Activated CD4-positive, alpha-beta T cell treated with anti-CD3 and anti-CD28 coated beads, Interleukin-2, amount 50 U/mL, for 4 hours (primary cell): ENCODE measurements around the gene TRPM3.

Experiments
- DNase-seq, 2 experiments: peaks; one replicate each; pipeline ENCODE4 v3.0.0-alpha.2; 2020

The TRPM3 gene

DNA sequence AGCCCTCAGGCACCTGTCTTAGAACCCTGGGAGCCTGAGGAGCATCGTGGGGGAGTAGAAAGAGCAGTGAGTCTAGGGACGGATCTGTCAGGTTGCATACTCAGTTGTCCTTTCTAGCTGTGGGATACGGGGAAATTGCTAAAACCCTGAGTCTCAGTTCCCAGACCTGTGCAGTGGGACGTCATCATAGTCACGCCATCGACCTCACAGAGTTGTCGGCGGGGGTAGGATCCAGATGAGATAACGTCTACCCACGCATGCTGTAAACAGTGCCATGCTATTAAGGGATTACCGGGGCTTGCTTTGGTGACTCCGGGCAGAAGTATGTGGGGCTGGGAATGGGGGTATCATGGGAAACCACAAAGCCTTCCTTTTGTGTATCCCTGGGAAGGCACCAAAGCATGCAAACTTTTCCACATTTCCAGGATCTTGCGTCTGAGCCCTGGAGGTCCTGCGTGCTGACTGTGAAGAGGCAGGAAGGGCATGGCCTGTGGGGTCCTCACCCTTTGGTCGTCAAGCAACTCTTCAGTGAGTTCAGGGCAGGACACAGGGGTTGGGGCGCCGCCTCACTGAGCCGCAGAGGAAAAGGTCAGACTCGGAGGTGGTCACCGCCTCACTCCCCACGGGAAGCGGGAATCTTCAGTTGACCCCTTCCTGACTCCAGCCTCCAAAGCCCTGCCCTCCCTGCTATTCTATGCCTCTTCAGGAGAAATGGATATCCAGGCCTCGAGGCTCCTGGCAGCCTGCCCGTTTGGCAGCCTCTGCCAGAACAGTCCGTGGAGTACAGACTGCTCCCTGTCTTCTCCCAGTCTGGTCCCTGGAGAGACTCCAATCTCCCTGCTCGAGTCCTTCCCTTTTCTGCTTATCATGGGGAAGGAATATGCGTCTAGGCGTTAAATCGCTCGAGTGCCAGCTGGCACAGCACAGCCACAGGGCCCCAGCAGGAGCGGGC lies 520.1 kb downstream of the TRPM3 start:
- DNase-seq, result no peak

DNA sequence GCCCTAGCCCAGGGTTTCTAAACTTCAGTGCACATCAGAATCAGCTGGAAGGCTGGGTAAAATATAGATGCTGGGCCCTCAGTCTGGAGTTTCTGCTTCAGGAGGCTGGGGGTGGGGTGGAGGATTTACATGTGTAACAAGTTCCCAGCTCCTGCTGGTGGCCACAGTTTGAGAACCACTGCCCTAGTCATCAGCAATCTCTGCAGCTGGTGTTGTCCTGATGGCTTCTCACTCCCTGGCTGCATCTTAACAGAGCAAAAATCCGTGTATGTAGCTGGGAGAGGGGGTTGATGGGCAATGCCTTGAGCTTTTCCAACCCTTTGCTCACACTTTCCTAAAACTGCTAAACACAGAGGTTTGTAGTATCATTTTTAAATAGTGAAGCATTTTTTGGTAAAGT lies 520.9 kb downstream of the TRPM3 start:
- DNase-seq, result no peak

DNA sequence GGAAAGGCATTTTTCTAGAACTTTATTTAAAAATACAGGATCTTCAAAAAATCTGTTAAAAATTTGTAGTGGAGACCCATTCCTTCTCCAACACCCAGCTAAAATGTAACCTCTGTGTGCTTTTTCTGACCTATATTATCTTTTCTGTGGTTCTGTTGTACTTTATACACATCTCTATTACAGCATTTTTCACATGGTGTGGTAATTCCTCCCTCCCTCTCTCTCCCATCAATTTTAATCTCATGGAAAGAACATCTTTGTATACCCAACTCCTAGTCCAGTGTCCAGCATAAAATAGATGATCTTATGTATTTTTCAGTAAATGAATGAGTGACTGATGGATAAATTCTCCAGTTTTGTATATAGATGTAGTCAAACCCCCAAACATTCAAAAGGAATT lies 523.5 kb downstream of the TRPM3 start:
- DNase-seq, result no peak

DNA sequence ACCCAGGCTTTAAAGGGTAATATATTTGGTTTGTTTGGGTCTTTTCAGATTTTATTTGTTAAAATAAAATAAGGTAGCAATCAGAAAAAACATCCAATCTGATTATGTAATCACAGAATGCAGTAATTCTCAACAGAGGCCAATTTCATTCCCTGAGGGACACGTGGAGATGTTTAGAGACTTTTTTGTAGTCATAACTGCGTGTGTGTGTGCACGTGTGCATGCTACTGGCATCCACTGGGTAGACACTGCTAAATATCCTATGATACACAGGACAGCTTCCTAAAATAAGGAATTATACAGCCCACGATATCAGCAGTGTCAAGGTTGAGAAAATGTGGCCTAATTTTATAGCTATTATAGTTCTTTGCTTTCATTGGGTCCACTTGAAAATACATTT lies 526.2 kb downstream of the TRPM3 start:
- DNase-seq, result no peak

DNA sequence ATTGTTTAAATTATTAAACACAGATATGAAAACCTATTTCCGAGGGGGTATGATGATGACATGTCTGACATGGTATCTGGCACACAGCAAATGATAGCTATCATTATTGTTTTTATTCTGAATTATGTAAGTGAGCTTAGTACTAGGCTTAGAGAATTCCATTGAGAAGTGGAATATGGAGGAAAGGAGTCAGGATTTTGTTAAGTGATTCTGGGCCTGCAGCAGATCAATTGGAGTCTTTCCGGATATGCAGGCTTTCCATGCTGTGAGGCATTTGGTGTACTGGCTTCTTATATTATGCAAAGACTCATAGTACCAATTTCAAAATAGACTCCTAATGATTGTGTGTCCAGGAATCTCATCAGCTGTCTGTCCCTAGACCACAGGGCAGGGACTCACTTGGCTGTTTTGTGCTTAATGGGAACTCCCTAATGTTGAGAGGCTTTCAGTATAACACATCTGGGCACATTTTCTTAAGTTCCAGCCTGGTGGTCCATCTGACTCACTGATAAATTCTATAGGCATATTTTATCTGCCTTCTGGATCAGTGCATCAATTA lies 527.0 kb downstream of the TRPM3 start:
- no peak for DNase-seq

DNA sequence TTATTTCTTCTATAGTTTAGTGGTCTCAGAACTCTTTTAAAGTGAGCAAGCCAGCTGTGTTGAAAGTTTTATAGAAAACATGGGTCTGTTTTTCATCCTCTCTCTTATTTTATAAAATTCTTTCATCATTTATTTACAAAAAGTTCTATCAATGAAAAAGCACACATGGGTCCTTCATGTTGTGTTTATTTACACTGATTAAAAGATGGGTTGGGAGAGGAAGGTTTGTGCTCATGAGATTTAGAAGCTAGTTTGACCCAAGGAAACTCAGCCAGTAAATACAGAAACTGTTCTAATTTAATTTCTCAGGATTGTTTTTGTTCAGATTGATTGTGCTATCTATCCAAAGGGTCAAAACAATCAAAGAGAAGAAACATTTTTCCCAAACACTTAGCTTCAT lies 528.2 kb downstream of the TRPM3 start:
- no peak for DNase-seq

DNA sequence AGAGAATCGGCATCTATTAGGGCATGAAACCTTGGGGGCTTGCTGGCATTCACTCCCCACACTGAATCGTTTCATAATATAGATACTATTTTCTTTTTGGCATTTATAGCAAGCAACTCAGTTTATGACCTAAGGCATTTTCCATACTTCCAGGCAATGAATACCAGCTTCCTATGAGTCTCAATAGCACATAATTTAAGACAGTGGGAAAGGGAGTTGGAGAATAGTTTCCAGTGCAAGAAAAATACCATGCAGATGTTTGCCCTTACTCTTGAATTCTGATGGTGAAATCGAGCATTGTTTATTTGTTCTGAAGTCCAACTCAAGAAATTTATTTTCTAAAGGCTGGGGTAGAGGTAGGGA lies 531.1 kb downstream of the TRPM3 start:
- DNase-seq, result no peak

DNA sequence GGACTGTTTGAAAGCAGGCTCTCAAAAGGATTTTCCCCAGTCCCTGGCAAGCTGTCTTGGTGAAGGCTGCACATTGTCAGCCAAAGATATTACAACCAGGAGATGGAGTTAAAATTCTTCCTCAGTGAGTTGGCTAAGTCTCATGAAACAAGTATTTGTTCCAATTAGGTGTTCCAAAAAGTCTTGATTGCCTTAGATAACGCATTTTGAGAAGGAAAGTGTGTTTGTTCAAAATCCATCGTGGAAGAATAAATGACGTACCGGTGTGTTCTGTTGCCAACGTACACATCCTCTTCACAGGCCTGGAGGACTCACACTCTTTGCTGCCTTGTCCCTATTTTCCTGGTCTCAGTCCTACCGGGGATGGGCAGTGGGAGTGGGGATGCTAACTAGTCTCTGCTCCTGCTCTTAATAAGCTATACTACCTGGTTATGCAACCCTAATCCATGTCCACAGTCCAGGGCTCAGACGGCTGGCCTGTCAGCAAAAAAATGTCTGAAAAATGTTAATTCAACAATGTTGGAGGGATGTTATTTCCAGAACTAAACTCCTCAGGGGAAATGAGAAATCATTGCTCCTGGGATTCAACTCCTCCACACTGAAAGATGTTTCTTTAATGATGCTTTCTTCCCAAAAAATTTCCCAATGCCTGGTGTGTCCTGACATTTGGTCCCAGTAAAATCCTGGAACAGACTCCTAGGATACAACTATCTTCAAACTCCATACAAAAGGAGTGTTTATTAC lies 531.7 kb downstream of the TRPM3 start:
- no peak for DNase-seq

DNA sequence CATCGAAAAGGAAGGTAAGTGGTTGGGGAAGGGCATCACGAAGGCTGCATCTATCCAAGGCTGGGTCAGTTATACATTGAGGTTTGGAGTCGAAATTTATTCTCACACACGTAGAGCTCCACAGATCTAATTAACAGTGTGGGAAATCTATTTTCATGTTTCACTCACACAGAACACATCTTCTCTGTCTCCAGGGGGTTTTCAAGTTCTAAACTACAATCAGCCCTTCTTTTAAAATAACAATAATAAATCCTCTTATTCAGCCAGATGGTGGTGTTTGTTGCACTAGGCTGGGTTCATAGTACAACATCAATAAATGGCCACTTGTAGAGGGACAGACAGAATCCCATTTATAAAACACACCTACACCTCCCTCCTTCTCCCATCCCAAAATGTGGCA lies 532.4 kb downstream of the TRPM3 start:
- DNase-seq, result no peak

DNA sequence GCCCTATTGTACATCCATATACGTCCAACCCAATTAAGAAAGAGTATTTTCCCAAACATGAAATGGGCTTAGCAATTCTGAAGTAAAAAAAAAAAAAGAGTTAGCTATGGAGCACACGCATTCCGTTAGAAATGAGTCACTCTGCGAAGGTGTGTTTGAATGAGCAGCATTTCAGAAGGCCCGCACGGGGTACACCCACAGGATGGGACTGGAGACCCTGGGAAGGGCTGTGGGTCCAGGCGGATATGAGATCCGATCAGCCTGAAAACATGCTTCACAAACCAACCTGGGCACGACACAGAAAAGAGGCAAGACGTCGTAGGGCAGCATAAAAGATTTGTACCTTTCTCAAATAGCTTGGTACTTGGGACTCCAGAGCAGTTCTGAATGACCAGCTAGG lies 533.0 kb downstream of the TRPM3 start:
- DNase-seq, result no peak

DNA sequence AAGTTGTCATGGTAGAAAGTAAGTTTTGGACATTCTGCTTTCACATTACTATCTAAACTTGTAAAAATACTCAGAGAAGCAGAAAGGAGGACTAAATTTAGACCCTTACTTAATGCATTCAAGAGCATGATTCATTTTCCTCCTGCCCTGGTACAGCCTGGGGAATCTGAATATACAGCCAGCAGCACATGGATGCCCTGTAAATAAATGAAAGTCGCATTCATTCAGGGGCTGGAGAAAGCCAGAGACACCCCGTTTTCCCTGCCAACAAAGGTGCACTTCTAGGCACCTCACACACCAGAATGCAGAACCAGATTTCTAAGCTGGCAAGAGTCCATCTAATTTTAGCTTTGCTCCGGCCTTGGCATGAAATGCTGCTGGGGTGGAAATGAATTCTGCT lies 534.2 kb downstream of the TRPM3 start:
- no peak for DNase-seq

DNA sequence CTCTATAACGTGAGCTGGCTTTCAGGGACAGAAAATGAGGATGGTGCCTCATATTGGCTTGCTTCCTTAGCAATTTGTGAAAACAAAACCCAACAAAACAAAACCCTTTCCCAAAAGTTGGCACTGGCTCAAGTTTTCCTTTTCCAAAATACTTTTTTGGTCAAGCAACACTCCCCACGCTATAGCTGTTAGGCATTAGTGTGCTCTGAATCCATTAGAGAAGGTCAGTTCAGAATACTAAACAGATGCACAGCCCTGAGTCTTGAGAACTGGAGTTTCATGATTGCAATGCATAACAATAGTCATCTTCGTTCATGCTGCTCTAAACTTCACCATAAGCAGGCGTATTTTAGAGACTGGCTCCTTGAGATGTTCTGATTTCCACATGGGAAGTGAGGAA lies 534.9 kb downstream of the TRPM3 start:
- DNase-seq, result no peak

DNA sequence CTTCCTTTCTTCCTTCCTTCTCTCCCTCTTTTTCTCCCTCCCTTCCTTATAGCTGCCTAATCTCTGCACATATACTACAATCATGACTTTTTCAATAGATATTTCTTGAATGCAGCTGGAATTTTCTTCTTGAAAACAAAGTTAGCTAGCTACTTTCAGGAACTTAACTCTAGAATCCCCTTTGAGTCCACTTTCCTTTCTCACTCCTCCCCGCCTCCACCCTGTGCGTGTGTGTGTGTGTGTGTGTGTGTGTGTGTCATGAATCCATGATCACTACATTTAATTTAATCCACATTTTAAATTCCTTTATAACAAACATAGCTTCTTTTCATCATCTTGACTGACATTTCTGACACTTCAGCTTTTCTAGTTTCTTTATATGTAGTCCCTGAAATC lies 539.5 kb downstream of the TRPM3 start:
- no peak for DNase-seq

DNA sequence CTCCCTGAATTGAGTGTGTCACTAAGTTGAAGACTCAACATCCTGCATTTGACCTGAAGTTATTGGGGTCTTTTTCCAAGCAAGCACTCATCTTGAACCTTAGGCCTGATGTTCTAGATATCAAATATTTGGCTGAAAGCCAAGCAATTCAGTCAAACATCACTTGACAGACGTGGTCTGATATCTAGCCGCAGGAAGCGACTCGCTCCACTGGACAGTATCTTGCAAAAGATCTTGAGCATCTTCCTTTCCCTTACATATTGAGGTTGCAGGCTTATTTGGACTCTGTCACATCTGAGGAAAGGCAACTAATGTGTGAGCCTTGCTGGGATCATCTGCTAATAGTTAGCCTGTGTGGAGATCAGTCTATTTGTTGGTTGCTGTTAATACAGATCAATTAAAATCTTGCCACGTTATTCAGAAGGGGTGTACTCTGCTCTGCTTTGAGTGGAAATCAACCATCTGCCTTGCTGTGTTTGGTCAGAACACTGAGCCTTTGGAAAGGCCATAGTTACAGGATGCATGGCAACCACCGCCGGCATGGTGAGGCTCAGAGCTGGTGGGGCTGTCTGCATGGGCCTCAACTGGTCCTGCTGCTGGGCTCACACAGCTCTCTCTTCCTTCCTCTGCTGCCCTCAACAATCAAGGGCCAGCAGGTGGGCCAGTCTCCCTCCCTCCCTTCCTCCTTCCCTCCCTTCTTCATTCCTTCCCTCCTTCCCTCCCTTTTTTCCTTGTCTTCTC lies 540.0 kb downstream of the TRPM3 start:
- DNase-seq, result no peak

DNA sequence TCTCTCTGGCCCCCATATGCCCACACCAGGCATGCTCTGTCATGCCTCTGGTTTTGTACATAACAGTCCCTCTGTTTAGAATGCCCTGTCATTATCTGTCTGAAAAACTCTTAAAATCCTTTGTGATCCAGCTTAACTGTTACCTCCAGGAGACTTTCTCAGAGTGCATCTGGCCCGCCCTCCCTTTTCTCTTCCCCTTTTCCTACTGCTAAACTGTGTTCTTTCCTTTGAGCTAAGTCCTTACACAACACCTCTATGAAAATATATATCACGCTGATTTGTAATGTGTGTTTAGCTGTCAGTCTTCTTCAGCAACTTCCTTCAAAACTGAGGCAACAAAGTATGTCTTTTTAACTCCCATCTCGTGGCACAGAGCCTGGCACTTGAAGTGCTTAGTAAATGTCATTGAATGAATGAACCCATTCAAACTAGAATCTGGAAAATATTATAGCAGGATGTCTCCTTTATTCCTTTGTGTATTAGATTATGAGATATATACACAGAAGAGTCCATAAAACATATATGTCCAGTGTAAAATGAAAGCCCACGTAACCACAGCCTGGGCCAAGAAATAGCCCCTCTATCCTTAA lies 540.7 kb downstream of the TRPM3 start:
- DNase-seq, result no peak

DNA sequence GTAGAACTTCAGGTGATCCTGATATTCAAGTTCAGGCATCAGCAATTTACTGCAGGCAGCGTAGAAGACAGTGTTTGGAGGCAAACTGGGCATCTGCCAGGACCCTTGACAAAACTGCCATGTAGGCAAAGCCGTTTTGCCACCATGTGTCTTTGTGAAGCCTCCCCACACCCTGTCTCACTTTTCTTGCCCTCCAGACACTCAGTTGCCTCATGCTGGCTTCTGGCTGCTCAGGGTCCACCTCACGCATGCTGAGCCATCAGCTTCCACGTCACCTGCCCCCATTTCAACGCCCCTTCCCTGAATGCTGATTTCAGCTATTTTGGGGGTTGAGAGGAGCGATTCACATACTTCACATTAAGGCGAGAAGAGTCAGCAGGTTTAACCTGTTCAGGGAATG lies 541.7 kb downstream of the TRPM3 start:
- DNase-seq, result no peak

DNA sequence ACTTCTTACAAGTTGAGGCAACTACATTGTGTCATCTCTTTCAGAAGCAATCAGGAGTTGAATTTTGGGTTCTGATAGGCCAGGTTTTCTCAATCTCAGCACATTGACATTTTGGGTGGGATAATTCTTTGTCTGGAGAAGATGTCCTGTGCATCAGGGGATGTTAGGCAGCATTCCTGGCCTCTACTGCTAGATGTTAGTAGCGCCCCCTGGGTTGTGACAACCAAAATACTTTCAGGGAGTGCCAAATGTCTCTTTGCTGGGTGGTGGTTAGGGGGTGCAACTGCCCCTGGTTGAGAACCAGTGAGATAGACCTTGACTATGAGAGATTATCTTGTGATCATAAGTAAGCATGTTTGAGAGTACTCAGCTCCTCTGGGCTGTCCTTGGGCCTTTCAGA lies 542.7 kb downstream of the TRPM3 start:
- DNase-seq, result no peak

DNA sequence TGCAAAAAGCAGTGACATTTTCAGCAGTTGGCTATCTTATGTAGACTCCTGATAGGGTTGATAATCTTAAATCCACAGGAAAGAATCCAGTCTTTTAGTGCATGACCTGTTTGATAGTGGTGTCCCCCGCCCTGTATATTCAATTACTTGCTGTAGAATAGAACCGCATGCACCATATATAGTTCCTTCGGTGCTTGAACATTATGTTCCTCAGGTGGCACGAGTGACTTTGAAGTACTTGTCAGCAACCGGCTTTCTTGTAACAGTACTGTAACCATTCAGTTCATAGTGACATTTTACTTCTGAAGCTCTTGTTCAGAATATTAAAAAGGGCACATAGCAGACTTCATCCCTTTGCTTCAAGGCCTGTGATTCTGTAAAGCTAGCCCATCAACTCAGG lies 543.8 kb downstream of the TRPM3 start:
- no peak for DNase-seq

DNA sequence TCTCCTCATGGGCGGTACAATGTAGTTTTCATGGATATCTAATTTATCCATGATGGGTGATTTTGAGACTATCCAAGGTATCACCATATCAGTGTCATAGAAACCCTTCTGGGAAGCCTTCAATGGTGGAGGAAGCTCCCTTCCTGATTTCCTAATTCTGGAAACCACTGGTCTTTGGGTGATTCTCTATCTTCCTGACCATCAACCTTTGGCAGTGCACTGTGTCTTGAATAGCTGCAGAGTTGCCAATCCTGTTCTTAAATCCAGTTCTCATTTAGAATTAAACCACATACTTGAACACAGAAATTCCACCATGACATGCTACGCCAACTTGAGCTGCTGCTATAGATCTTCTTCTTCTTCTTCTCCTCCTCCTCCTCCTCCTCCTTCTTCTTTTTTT lies 545.3 kb downstream of the TRPM3 start:
- no peak for DNase-seq

DNA sequence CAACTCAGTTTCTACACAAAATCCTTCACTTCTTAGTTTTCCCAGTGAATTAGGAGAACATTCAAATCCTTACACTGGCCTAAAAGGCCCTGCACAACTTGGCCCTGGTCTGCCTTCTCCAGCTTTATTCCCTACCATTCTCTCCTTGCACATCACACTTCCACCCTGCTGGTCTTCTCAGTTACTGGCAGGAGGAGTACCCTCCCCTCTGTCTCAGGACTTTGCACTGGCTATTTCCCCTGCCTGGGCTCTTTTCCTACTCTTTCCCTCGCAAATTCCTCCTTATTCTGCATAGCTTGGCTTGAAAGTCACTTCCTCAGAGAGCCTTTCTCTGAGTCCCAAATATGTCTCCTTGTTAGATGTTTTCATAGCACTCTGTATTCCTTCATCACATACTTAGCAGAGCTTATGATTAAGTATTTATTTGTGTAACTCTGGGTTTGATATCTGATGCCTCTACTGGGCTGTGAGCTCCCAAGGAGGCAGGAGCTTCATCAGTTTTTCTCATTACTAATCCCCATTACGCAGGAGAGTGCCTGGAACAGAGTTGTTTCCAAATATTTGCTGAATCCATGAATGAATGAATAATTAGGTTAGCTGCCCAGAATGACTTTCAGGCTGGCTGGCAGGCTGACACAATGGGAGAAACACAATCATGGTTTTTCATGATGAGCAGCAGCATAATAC lies 547.1 kb downstream of the TRPM3 start:
- DNase-seq, result no peak

DNA sequence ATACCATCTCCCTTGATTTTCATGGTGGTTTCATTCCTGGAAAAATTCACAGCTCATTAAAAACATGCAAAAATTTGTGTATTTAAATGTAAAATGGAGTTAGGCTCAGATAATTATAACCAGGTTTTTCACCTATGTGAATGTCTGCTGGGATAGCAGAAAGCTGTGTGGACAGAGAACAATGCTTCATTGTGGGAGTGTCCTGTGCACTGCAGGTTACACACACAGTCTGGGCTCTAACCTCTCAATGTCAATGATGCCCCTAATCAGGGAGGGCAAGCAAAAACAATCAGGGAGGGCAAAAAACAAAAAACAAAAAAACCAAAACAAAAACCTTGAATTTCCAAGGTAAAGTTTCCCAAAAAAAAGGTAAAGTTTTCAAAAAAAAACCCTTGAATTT lies 548.1 kb downstream of the TRPM3 start:
- no peak for DNase-seq

DNA sequence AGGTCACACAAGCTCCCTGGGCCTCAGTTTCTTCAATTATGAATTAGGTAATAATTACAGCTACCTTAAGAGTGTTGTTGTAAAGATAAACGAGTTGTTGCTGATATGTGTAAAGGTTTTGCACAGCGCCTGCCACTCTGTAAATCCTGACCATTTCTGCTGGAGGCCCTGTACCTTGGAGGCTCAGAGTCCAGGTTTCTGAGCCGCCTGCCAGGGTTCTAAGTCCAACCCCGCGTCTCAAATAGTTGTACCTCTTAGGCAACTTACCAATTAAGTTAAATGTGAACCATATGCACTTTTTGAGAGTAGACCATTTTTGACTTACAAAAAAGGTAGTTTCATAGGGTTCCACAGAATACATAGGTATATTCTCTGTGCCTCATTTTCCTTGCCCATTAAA lies 550.2 kb downstream of the TRPM3 start:
- DNase-seq, result no peak
